HG03045 (cell line): ENCODE data around the gene IFNA14.
A peak's percentile ranks its signal among the peaks of the same experiment; 100 is the strongest.
"Not testable (repeated sequence)": the region's sequence is repeated elsewhere in the genome, so short reads cannot be mapped to it uniquely, and the experiment has no call there.

Experiments
- ATAC-seq: cut with Tn5 transposase; IDR thresholded peaks from one replicate; pipeline ENCODE4 v1.9.1; 2021; ENCODE audit warnings: mild to moderate bottlenecking, moderate library complexity; ENCODE audit not compliant: unreplicated experiment

Gene IFNA14

DNA sequence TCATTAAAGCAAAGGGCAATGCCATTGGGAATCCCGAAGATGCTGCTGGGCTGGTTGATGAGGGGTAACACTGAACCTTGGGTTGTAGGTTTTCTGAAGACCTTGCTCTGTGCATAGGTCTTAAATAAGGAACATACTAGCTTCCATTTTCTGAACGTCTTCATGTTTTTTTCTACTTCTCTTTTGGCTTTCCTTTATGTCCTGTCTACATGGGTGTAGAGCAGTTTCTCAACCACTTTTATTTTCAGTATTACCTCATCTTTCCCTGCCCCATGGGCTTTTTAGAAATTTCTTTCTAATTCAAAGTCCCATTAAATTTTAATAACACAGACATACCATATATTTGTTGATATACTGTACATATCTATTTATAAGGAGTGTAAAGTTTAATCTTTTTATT, at the start of gene IFNA14:
Gene IFNA14 (minus strand): TSS at position 95 of the 400 bp plus-strand sequence. CDS start 70 bp downstream, at position 25.
- no peak for ATAC-seq

DNA sequence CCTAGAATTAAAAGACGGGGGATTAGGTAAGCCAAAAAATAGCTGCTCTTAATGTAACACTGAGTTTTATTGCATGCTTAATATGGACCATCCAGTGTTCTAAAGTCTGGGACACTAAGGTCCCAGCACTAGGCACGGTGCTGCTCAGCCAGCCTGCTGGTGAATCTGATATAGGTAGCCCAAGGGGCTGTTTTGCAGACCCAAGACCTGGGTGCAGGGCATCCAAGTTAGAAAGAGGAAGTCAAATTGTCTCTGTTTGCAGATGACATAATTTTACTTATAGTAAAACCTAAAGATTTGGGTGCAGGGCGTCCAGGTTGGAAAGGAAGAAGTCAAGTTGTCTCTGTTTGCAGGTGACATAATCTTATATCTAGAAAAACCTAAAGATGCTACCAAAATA, 47.5 kb upstream of the IFNA14 start:
- no peak for ATAC-seq

DNA sequence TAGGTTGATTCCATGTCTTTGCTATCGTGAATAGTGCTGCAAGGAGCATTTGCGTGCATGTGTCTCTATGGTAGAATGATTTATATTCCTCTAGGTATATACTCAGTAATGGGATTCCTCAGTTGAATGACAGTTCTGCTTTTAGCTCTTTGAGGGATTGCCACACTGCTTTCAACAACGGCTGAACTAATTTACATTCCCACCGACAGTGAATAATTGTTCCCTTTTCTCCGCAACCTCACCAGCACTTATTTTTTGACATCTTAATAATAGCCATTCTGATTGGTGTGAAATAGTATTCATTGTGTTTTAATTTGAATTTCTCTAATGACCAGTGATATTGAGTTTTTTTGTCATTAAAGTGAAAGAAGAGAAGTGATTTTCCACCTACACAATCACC, 46.9 kb upstream of the IFNA14 start:
- no peak for ATAC-seq

- ATAC-seq = no peak
Measured at GRCh38 chr9:21286099-21286498, 46.3 kb upstream of the IFNA14 start.

DNA sequence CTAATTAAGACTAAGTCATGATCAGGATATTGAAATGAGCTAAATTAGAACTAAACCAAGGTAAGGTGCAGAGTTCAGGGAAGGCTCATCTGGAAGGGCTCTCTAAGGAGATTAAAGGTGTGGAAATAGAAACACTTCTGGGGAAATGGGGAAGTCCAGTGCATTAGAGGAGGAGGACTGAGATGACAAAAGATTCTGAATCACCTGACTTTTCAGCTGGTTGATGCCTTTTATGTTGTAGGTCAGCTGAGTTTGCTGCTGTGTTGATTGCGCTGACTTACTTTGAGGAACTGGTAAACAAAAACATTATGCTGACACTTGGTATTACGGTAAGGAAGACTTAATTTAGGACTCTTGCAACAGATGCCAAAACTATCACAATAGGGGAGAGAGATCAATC, 41.5 kb upstream of the IFNA14 start:
- no peak for ATAC-seq

DNA sequence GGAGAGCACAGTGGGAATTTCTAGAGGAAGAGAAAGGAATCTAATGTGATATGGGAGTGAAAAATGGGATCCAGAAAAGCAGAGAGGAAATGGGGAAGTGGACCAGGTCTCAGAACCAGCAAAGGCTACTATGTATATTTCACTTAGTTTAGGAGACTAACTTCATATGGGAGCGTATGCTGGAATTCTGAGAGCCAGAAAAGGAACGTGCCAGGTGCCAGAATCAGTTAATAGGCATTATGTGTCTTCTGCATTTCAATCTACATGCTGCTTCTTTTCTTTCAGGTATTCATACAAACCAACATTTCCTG, 28.5 kb upstream of the IFNA14 start:
- no peak for ATAC-seq

GRCh38 chr9:21267485-21268346, 27.9 kb upstream of the IFNA14 start:
- ATAC-seq = no peak

- no peak for ATAC-seq
Measured at GRCh38 chr9:21266733-21267484, 27.1 kb upstream of the IFNA14 start.

DNA sequence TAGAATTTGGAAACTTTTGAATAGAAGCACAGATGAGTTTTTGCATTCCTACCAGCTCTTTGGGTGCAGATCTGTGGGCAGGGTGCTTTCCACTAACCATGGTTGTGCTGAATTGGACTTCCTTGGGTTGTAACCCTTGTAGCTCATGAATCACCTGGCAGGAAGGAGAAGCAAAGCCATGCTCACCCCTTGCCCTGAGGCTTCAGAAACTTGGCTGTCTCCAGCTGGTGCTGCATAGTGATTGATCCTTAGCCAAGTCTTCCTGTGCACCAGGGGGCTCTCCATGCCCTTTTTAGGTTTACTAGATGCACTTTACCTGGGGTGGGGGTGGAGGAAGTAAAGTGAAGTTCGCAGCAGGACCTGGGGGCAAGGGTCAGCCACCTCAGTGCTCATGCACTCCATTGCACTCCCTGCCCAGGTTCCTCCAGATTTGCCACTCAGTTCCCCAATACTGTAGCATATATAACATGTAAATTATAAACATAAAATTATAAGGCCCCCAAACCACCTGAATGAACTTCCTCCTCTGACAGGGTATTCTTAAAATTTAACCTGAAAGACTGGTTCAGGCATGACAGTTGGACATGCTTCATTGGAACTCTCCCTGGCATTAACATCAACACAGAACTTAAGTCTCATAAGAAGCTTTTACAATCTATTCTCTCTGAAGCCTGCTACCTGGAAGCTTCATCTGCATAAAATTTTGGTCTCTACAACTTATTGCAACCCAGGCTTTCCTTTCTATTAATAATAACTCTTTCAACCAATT, 25.8 kb upstream of the IFNA14 start:
- ATAC-seq = no peak

DNA sequence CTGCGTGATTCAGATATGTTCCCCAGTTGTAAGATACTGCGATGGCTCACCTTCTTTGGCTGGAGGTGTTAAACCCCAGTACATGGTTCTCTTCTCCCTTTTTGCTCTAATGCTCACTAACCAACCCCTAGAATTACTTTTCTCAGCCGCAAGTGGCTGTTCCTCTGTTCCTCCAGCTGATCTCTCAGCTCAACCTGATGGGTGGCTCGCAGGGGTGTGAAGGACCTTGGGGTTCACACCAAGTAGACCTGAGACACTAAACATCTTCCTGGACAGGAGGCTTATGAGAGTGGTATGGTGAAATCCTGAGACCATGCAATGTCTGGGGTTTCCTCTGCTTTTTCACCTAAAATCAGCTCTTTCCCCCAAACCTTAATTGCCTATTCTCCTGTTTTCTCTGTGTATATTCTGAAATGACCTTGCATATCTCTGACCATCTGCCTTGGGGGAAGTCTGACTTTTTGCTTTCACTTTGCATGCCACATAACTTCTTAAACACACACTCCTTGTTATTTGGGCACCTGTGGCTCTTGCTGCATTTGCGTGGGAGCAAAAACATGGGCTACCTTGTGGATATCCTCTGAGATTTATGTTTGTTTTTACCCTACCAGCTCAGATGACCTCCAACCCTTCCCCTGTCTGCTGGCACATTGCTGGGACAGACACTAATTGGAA, 15.9 kb upstream of the IFNA14 start:
- no peak for ATAC-seq

DNA sequence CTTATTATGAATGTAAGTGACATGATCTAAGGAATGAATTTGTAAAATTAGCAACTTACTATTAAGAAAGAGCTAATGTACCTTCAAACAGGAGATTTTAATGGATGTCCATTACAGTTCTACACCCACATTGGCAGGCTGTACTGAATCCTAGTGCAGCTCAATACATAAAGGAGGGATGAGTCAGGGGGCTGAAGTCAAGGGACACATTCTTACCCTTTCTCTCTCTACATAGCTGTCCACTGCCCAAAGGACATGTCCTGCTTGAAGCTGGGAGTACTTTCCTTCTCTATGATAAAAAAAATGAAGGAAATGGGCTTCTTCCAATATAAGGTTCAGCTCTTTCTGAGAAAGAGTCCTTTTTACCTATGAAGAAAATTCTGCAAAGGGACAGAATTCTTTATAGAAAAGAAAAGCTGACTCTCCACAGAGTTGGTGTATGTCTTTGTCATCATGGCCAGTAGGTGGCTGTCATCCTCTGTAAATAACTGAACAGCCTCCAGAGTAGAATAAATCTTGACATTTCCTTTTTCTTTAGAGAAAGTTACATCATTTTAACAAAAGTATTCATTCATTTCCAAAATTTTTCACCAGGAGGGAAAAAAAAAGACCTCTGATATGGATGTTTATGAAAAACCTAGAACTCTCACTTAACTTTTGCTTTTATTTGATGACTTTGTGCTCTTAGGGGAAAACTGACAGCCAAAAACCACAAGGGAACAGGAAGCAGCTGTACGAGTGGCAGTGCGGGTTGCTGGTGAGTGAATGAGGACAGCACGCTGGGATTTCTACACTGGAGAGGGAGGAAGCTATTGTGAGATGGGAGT, 13.1 kb upstream of the IFNA14 start:
- no peak for ATAC-seq

GRCh38 chr9:21251638-21252037, 11.8 kb upstream of the IFNA14 start:
- no peak for ATAC-seq

DNA sequence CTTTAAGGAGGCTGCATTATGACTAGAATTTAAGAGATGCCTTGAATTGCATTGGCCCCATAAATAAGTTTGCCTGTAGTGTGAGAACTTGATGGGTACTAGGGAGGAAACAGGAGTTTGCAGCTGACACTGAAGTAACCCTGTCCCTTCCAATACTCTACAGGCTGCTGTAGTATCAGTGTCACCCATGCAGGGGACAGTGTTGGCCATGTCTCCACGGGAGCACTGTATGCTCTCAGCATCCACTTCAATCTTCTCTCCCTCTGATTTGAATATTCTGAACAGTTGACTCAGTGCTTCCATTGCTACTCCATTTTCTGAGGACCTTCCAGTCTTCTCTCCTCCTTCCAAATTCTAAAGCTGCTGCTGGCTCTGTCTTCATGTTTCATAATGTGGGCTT, 11.4 kb upstream of the IFNA14 start:
- ATAC-seq = no peak

DNA sequence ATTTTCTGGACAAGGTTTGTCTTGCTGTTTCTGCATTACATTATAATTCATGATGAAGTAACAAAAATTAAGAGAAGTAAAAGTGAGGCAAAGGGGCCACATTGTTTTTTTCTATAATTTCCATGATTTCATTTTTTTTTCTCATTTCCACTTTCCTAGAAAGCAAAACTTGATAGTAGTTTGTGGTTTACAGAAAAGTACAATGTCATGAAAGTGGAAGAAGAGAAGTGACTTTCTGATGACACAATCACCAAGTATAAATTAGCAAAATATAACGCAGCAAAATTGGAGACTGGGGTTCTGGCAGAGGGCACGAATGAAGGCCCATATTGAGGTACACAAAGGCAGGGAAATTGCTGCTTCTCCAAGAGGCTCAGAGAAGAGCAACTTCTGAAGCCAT, 5.0 kb upstream of the IFNA14 start:
- no peak for ATAC-seq

DNA sequence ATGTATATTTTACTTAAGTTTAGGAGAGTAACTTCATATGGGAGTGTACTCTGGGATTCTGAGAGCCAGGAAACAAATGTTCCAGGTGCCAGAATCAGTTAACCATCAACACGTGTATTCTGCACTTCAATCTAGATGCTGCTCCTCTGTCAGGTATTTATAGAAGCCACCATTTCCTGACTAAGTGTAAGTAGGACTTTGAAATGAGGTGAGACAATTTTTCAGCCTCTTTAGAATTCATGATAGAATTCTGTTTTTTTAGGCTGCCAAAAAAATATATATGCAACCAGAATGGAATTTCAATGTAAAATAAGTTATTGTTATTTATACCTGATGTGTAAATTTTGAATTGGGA, 3.5 kb downstream of the IFNA14 start:
- not testable (repeated sequence) for ATAC-seq

DNA sequence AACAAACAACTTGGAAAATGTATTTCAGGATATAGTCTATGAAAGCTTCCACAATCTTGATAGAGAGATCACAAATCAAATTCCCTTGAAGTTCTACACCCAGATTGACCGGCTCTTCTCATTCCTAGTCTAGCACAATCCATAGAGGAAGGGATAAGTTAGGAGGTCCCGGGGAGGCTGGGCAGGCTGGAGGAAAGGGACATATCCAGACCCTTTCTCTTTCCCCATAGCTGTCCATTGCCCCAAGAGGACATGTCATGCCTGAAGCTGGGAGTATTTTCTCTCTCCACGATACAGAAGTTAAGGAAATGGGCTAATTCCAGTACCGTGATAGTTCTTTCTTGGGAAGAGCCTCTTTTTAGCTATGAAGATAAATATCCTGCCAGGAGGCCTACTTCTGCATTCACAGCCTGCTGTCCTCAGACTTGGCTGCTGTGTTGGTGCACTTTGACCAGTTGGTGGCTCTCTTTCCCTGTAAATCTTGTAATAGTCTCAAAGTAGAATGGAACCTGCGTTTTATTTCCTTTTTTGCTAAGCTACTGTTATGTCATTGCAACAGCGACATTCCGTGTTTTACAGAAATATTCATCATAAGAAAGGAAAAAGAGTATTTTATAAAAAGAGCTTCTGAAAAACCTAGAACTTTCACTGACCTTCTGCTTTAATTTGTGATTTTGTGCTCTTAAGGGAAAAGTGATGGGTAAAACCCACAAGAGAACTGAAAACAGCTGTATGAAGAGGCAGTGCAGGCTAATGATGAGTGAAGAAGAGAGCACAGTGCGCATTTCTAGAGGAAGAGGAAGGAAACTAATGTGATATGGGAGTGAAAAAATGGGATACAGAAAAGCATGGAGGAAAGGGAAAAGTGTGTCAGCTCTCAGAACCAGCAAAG, 4.1 kb downstream of the IFNA14 start:
- peak; percentile 66 for ATAC-seq

DNA sequence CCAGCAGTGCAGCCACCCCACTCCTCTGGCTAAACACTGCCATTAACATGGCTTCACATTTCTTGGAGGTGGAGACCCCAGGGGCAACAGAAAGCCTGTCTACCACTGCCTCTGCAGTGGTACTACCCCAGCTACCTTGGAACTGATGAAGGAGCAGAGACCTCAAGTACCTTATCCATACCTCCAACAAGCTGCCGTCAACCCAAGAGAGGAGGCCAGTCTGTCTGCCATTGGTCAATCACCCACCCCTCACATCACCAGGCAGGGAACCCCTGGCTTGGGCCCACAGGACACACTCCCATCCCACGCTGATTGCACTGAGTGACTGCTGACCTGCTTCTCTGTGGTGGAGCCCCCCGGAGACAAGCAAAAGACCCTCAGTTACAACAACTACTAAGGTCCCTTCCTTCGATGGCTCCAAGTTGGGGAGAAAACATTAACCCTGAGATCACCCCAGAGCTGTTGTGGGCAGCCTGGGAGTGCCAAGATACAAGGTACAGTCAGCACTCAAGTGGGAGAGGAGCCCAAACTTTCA, 5.6 kb downstream of the IFNA14 start:
- no peak for ATAC-seq

GRCh38 chr9:21233258-21233657, 6.5 kb downstream of the IFNA14 start:
- ATAC-seq = no peak

DNA sequence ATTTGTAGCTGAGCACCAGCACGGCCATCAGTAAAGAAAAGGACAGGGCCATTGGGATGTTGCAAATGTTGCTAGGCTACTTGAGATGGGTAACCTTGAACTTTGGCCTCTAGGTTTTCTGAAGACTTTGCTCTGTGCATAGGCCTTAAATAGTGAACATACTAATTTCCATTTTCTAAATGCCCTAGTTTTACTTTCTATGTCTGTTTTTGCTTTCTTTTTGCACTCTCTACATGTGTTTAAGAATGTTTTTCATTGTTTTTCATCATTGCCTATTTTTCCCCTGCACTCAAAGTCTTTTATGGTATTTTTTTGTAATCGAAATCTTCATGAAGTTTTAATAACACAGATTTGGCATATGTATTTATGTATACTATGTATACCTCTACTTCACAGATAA, 11.7 kb downstream of the IFNA14 start, which contains the start of gene IFNA17:
Gene IFNA17 (minus strand): TSS at position 101 of the 400 bp plus-strand sequence. CDS start 49 bp downstream, at position 52.
- no peak for ATAC-seq
